Omental fat pad (tissue), 4 donors: ENCODE data around the gene ZNRF3. TPM values are rescaled to one million over a fixed set of nuclear protein-coding genes. Genes with fewer than 3 reads are reported as not detected.
A peak's percentile ranks its signal among the peaks of the same experiment; 100 is the strongest.

ENCODE experiments used
- ATAC-seq: fragments of 150-250 bp; one replicate; pipeline ENCODE4 v1.9.1; 2016; ENCODE audit warnings: mild to moderate bottlenecking, moderate library complexity; ENCODE audit not compliant: low FRiP score
- DNase-seq: peaks from one replicate; pipeline ENCODE4 v3.0.0-alpha.2; 2019; ENCODE audit warnings: low spot score
- total RNA-seq, 4 donors: library from RNA; depleted of rRNA; stranded (reverse); fragments of >200 nt; gene quantifications; one replicate each; pipeline ENCODE4 v1.1.0, GENCODE V29; 2016
- TF ChIP-seq, protein P1 (sequence below), 3 donors: fragments of 450-650 bp; IDR thresholded peaks; one replicate each; pipeline ENCODE4 v1.5.1; 2016 to 2017; ENCODE audit warnings: antibody characterized with exemption in 3 of 3, mild to moderate bottlenecking in 3 of 3, moderate library complexity in 2 of 3

The ZNRF3 gene
- total RNA-seq, 4 donors from 2014 or later, result 7.7 to 14.4 (median 8.2) TPM

- no peak for ATAC-seq
- DNase-seq, result no peak
- TF ChIP-seq, protein P1, sequence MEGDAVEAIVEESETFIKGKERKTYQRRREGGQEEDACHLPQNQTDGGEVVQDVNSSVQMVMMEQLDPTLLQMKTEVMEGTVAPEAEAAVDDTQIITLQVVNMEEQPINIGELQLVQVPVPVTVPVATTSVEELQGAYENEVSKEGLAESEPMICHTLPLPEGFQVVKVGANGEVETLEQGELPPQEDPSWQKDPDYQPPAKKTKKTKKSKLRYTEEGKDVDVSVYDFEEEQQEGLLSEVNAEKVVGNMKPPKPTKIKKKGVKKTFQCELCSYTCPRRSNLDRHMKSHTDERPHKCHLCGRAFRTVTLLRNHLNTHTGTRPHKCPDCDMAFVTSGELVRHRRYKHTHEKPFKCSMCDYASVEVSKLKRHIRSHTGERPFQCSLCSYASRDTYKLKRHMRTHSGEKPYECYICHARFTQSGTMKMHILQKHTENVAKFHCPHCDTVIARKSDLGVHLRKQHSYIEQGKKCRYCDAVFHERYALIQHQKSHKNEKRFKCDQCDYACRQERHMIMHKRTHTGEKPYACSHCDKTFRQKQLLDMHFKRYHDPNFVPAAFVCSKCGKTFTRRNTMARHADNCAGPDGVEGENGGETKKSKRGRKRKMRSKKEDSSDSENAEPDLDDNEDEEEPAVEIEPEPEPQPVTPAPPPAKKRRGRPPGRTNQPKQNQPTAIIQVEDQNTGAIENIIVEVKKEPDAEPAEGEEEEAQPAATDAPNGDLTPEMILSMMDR (IDR thresholded peaks at IDR 0.05), result no peak
Measured at GRCh38 chr22:28933321-28933720, 49.9 kb downstream of the ZNRF3 start.

GRCh38 chr22:28934026-28934425, 50.7 kb downstream of the ZNRF3 start:
- DNase-seq, result no peak
- TF ChIP-seq, protein P1 (IDR thresholded peaks at IDR 0.05), result no peak

DNA sequence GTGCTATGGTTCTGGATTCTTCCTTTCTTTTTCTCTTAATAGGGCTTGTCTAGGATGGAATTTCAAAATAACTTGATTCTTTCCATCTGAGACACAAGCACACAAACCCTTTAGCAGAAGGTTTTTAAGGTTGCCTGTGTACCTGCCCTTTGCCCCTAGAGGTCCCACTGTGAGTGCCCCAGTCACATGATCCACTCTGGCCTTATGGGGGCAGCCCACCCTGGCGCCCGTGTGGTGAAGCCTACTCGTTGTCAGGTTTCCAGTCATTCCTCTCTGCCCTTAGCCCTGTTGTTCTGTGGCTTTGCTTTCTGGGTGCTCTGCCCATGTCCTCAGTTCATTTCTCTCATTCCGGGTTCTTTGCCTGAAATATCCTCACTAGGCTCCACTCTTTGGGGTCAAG, 51.8 kb downstream of the ZNRF3 start:
- ATAC-seq (no peak), DNase-seq (no peak)
- TF ChIP-seq, protein P1 (IDR thresholded peaks at IDR 0.05), result no peak

More at GRCh38 chr22:28934026-28934425, 50.7 kb downstream of the ZNRF3 start:
- ATAC-seq, result no peak

DNA sequence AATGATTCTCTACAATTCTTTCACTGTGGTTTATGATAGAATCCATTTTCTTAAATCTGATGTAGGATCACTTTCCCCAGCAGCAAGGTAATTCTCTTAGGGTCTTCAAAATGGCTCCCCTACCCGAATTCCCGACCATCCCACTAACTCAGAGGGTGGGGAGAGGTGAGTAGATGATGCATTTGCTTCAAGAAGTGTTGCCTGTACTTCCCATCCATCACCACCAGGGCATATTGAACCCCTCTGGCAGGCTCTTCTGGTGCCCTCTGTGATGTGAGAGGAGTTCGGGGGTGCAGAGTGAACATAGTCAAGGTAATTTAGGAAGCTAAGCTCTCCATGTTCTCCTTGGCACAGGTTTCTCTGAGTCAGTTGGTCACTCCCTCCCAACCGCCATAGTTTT, 52.3 kb downstream of the ZNRF3 start:
- DNase-seq (no peak), ATAC-seq (no peak)
- TF ChIP-seq, protein P1 (IDR thresholded peaks at IDR 0.05), result no peak

DNA sequence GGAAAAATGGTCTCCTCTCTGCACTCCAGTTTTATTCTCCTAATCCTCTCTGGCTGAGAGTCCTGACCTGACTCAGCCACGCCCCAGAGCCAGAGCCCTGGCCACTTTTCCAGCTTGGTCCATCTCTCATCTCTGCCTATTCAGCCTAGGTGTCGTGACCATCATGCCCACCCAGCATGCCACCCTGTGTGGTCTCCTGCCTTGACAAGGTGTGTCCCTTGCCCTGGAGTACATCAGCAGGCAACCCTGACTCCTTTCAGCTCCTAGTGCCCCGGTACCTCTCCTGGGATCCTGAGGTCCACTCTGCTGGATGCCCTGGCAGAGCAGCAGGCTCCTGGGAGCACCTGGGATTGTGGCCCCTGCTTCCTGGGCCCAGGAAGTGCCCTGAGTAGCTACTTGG, 52.8 kb downstream of the ZNRF3 start:
- DNase-seq, result no peak
- TF ChIP-seq, protein P1 (IDR thresholded peaks at IDR 0.05), result no peak
- ATAC-seq, result peak; percentile 23

DNA sequence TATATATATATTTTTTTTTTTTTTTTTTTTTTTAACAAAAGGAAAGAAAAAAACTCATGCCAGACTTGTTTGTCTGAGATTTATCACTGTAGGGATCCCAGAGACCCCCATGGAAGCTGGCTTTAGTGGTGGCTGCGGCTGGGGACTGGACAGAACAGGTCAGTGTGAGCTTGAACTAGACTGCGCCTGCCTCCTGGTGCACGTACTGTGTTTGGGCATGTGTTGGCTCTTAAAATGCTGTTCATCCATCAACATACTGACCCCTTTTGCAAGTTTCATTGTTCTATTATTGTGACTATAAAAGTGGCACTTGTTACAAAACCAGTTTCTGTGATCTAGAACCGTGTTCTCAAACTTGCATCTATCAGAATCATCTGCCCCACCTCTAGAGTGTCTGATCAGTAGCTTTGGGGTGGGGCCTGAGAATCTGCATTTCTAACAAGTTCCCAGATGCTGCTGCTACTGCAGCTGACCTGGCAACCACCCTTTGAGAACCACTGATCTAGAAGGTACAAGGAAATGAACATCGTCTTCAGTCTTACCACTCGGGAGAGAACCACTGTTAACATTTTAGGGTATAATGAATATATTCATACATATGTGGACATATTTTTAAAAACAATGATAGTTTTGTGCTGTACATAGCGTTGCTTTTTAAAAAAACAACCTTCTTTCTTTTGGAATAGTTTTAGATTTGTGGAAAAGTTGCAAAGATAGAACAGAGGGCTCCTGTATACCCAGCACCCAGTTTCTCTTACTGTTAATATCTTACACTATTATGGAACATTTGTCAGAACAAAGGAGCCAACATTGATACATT, 54.0 kb downstream of the ZNRF3 start:
- DNase-seq (no peak), ATAC-seq (no peak)
- TF ChIP-seq, protein P1 (IDR thresholded peaks at IDR 0.05), result no peak

DNA sequence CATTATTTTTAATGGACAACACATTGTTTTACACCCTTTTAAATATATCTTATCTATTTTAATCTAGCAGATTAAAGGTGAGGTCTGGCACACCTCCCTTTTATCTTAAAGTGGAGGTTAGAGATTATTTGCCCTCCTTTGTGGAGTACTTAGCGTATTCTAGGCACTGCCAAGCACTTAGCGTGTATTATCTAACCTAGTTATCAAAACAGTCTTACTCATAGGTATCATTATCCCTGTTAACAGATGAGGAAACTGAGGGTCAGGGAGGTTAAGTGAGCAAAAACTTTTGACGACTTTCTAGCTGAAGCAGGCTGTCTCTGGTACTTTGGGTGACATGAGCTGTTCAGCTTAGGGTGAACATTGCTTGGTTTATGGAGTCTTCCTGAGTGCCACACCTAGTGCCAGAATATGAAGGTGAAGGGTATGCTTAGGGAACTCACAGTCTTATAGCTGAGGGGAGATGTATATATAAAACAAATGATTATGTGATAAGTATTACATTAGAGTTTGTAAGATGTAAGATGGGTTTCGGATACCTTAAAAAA, 55.0 kb downstream of the ZNRF3 start:
- ATAC-seq (no peak), DNase-seq (no peak)
- TF ChIP-seq, protein P1 (IDR thresholded peaks at IDR 0.05), result no peak
